Ovary (tissue), 9 donors: Measurements from ENCODE around the gene TTLL5. TPM values are rescaled to one million over a fixed set of nuclear protein-coding genes. Genes with fewer than 3 reads are reported as not detected.
A peak's percentile ranks its signal among the peaks of the same experiment; 100 is the strongest.

ENCODE experiments used
- DNase-seq, 5 donors: peaks; one replicate each; pipeline ENCODE4 v3.0.0-alpha.2; 2019 to 2020
- H3K27ac ChIP-seq, 2 donors: fragments of 200-600 bp; one replicate each; pipeline versions ENCODE4 v1.5.1 to v1.8.0; 2019 to 2022
- H3K27me3 ChIP-seq: fragments of 200-600 bp; one replicate; pipeline ENCODE4 v1.8.0; 2022
- H3K36me3 ChIP-seq: fragments of 200-600 bp; sonication (generic); one replicate; pipeline ENCODE4 v1.5.1; 2019
- H3K4me1 ChIP-seq: one replicate; pipeline ENCODE4 v1.8.1; 2013; ENCODE audit warnings: mild to moderate bottlenecking, moderate library complexity; ENCODE audit not compliant: insufficient read depth
- H3K4me3 ChIP-seq: fragments of 200-600 bp; sonication (generic); one replicate; pipeline ENCODE4 v1.5.1; 2017
- H3K9me3 ChIP-seq, 2 donors: fragments of 200-600 bp in 1 of 2; sonication (generic) in 1 of 2; one replicate each; pipeline versions ENCODE4 v1.5.1 to v1.8.1; 2013 to 2019; ENCODE audit warnings: mild to moderate bottlenecking in 1 of 2, moderate library complexity in 1 of 2
- EP300 ChIP-seq: sonication (generic); formaldehyde crosslinking; IDR thresholded peaks from one replicate; pipeline ENCODE4 v1.6.1; 2017; ENCODE audit warnings: antibody characterized with exemption
- POLR2A ChIP-seq: fragments of 450-650 bp; IDR thresholded peaks from one replicate; pipeline ENCODE4 v1.6.1; 2017; ENCODE audit warnings: antibody characterized with exemption, mild to moderate bottlenecking, moderate library complexity
- WGBS, 3 donors: extraction: QIAGEN DNeasy Blood & Tissue Kit in 1 of 3; methylation state at CpG; one replicate each; pipeline versions ENCODE4 v1.1.5 to v1.1.7; 2013 to 2017; 5-methylcytosine and 5-hydroxymethylcytosine counted together
- intact Hi-C, 4 donors: fragments of 100-400 bp; cut with DNase I; formaldehyde crosslinking; loops; one replicate each; pipeline versions ENCODE4 v1.11.0 to v1.15.1; 2022 to 2023
- polyA plus RNA-seq, 2 donors: library from polyadenylated mRNA; stranded (reverse); fragments of 200-250 nt in 1 of 2; fragments of 350-450 nt in 1 of 2; fragmentation: Illumina TruSeq in 1 of 2; extraction: RNeasy Lipid Tissue Mini Kit (QIAGEN cat#74804) in 1 of 2; gene quantifications; one replicate each; pipeline ENCODE4 v1.2.3, GENCODE V29; 2013 to 2014
- total RNA-seq, 7 donors: library from RNA; depleted of rRNA in 2 of 7; stranded (reverse); fragments of >200 nt in 2 of 7; fragmentation: NEBNext Ultra II Directional in 3 of 7; extraction: Animal tissue kit (Norgen Biotek cat#: 25700) in 3 of 7; gene quantifications; one replicate each; pipeline versions ENCODE4 v1.1.0 to v1.2.4, GENCODE V29; 2016 to 2023
- TF ChIP-seq, protein P1 (sequence below), 3 donors: fragments of 450-650 bp in 2 of 3; fragments of 200-600 bp in 1 of 3; IDR thresholded peaks; one replicate each; pipeline versions ENCODE4 v1.5.1 to v1.8.0; 2016 to 2022; ENCODE audit warnings: antibody characterized with exemption in 3 of 3, mild to moderate bottlenecking in 1 of 3
- donor health status: DM: no; HTN: no; CAD: no; lungs with moderate emphysema.
- donor health status: DM: no; HTN: no; CAD: no.
- donor health status: Bipolar disorder and iron deficiency.
- donor health status: DM: yes; HTN: yes; CAD: no.
- donor health status: DM: no; HTN: no; CAD: no.
- donor health status: DM: yes; HTN: yes; CAD: no.

Gene TTLL5
- total and polyA plus RNA-seq, 9 donors: 11.0 to 34.9 (median 27.3) TPM

DNA sequence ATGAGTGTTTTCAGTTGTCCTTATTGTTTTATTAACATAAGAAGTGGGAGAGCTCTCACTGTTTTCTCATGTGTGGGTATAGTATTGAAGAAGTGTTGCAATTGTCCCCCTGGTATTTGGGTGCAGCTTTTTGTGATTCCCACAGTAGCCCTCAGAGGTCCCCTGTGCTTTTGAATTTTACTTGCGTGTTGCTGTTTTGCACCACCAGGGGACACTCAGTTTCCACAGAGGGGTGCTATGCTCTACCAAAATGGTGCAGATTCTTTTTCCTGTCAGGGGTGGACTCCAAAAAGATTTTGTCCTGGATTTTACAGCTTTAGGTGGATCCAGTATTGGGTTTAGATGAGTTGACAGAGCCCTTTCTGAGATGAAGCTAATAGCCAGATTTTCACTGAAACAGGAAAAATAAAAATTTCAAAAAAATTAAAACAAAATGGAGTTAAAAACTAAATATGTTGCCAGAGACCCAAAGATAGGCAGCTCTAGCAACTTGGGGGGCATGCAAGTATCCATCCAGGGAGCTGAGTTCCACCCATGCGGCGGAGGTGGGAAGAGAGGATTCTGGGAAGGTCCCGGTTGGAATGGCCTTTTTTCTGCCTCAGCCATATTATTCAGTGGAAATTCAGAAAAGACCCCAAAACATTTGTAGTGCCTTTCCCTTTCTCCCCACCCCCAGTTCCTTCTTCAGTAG, 50.2 kb downstream of the TTLL5 start:
- H3K4me3 ChIP-seq: no peak overlapping the region
- TF ChIP-seq POLR2A (no peak), EP300 (no peak)
- TF ChIP-seq, protein P1, sequence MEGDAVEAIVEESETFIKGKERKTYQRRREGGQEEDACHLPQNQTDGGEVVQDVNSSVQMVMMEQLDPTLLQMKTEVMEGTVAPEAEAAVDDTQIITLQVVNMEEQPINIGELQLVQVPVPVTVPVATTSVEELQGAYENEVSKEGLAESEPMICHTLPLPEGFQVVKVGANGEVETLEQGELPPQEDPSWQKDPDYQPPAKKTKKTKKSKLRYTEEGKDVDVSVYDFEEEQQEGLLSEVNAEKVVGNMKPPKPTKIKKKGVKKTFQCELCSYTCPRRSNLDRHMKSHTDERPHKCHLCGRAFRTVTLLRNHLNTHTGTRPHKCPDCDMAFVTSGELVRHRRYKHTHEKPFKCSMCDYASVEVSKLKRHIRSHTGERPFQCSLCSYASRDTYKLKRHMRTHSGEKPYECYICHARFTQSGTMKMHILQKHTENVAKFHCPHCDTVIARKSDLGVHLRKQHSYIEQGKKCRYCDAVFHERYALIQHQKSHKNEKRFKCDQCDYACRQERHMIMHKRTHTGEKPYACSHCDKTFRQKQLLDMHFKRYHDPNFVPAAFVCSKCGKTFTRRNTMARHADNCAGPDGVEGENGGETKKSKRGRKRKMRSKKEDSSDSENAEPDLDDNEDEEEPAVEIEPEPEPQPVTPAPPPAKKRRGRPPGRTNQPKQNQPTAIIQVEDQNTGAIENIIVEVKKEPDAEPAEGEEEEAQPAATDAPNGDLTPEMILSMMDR (IDR thresholded peaks at IDR 0.05): peak in 1 of 3 donors; percentile 56
- WGBS, 3 donors: 72 to 75% (median 73%) methylated on average over 4 of the region's 4 CpGs
- H3K36me3 ChIP-seq: no peaks in the 10 kb centered on the region
- peak in 2 of 5 donors; percentile 27 to 41 for DNase-seq
- peaks cover 4% of the 10 kb centered on the region for H3K4me1 ChIP-seq
- H3K27ac ChIP-seq: no peak overlapping the region
- H3K27me3 ChIP-seq: no peaks in the 10 kb centered on the region
- intact Hi-C loops: loop anchor here in 2 of 4 donors (5.0 to 10.0 kb wide), 4 partner anchors 194 to 644 kb away; partner anchors contain the start of gene TGFB3 (in 2 of the 2)
- no peaks in the 10 kb centered on the region for H3K9me3 ChIP-seq

DNA sequence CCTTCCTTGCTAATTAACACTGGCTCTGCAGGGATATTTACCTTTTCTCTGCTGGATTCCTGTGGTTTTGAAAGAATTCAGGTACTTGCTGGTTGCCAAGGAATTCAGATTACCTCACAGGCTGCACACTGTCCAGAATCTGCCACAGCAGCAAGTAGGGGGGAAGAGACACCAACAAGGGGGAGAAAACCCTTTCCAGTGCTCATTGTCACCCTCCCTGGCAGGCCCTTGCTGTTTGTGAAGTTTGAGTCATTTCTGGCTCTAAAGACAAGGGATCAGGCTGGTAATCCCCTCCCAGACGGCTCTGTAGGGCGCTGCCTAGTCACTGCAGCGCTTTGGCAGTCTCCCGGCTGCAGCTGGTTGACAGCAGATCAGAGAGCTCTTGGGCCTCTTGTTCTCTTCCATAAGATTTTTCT, 50.8 kb downstream of the TTLL5 start:
- peaks cover 6% of the 10 kb centered on the region for H3K4me1 ChIP-seq
- intact Hi-C loops: loop anchor here in 3 of 4 donors (2.0 to 10.0 kb wide), 5 partner anchors 193 to 643 kb away; partner anchors contain the start of gene TGFB3 (in 2 of the 3)
- H3K27me3 ChIP-seq: no peaks in the 10 kb centered on the region
- H3K36me3 ChIP-seq: no peaks in the 10 kb centered on the region
- WGBS, 3 donors: 25 to 47% (median 34%) methylated on average over 4 of the region's 4 CpGs
- no peak overlapping the region for H3K4me3 ChIP-seq
- H3K9me3 ChIP-seq: no peaks in the 10 kb centered on the region
- H3K27ac ChIP-seq: no peak overlapping the region
- no peak for TF ChIP-seq EP300
- TF ChIP-seq, protein P1 (IDR thresholded peaks at IDR 0.05): no peak
- no peak for TF ChIP-seq POLR2A
- peak in 4 of 5 donors; percentile 20 to 55 (median 36) for DNase-seq

DNA sequence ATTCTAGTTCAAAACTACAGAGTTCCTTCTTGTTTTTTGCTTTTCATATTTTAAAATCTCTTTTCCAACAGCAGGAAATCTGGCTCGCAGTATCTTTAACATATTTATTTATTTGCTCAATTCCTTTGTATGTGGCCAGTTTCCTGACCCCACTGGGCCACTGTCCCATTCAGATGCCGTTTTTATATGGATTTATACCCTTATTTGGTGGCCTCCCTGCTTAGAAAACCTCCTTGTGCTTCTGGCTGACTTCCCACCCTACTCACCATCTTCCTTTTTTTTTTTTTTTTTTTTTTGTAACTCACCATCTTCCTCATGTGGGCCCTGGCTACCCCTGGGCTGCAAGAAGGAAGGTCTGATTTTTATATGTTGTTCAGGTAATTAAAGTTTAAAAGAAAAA, 53.9 kb downstream of the TTLL5 start:
- Histone ChIP-seq H3K4me1 (peaks cover 6% of the 10 kb centered on the region), H3K4me3 (no peak overlapping the region), H3K27ac (no peak overlapping the region), H3K36me3 (no peaks in the 10 kb centered on the region), H3K27me3 (no peaks in the 10 kb centered on the region), H3K9me3 (no peaks in the 10 kb centered on the region)
- DNase-seq: no peak
- 23 to 42% (median 32%) methylated on average over 2 of the region's 2 CpGs for WGBS, 3 donors
- intact Hi-C loops: loop anchor here in 2 of 4 donors (5.0 to 10.0 kb wide), 4 partner anchors 190 to 640 kb away; partner anchors contain the start of gene TGFB3 (in 2 of the 2)
- TF ChIP-seq, protein P1 (IDR thresholded peaks at IDR 0.05): no peak
- TF ChIP-seq EP300 (no peak), POLR2A (no peak)

DNA sequence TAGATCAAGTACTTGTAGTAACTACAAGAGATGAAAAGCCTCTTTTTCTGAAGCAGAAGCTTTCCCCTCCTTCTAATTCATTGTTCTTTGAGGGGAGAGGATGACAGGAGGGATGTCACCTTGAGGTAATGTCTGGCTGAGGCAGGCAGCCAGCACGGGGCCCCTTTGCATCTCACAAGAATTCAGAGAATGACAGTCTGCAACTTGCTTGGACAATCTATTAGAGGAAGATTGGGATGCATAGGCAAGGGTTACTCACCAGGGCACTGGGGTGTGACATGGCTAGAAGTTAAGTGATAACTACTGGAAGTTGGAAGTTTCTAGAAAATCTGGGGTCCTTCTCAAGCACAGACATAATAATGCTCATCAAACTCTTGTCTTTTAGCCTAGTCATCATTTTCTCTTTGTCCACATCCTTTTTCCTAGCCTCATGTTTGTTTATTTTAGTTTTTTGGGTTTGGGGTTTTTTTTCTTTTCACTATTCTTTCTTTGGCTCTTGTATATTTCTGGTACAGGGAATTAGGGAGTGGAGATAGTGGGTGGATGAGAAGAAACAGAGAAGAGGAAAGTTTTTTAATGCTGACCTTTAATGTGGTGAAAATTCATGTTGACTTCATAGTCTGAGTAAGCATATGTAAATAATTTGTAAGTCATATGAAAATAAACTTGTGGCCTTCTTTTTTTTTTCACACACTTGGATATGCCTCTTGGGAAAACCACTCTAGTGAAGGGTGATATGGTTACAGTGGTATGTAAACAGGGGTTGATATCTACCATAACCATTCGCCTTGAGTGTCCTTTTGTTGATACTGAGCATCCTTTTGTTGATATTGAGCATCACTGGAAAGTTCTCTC, 55.1 kb downstream of the TTLL5 start:
- no peaks in the 10 kb centered on the region for H3K9me3 ChIP-seq
- intact Hi-C loops: loop anchor here in 1 of 4 donors (10.0 kb wide), 2 partner anchors 189 to 639 kb away; no protein-coding TSS in a partner anchor
- no peak for DNase-seq
- 14 to 32% (median 19%) methylated on average over 2 of the region's 2 CpGs for WGBS, 3 donors
- H3K27ac ChIP-seq: no peak overlapping the region
- no peaks in the 10 kb centered on the region for H3K27me3 ChIP-seq
- no peak overlapping the region for H3K4me3 ChIP-seq
- TF ChIP-seq, protein P1 (IDR thresholded peaks at IDR 0.05): no peak
- TF ChIP-seq EP300 (no peak), POLR2A (no peak)
- H3K4me1 ChIP-seq: peaks cover 10% of the 10 kb centered on the region
- H3K36me3 ChIP-seq: no peaks in the 10 kb centered on the region
